ENCODE data around the gene SLC17A6.

SLC17A6 gene

GRCh38 chr11:22407267-22407666 lies 69.1 kb downstream of the SLC17A6 start:
- TF ChIP-seq CTCF (IDR thresholded peaks at IDR 0.05; ENCODE audit: control insufficient read depth, insufficient read depth, low read depth, low read length, missing control alignments), result no peak
- no peak for DNase-seq (ENCODE audit: low read depth)
- H3K4me3 ChIP-seq (ENCODE audit: control insufficient read depth, low read depth, low read length), result no peak overlapping the region

- H3K4me3 ChIP-seq (ENCODE audit: control insufficient read depth, low read depth, low read length), result no peak overlapping the region
- DNase-seq (ENCODE audit: low read depth), result no peak
- no peak for TF ChIP-seq CTCF (IDR thresholded peaks at IDR 0.05; ENCODE audit: control insufficient read depth, insufficient read depth, low read depth, low read length, missing control alignments)
Measured at GRCh38 chr11:22407921-22408320, 69.7 kb downstream of the SLC17A6 start.

GRCh38 chr11:22415476-22415875 lies 77.3 kb downstream of the SLC17A6 start:
- no peak overlapping the region for H3K4me3 ChIP-seq (ENCODE audit: control insufficient read depth, low read depth, low read length)
- no peak for DNase-seq (ENCODE audit: low read depth)
- no peak for TF ChIP-seq CTCF (IDR thresholded peaks at IDR 0.05; ENCODE audit: control insufficient read depth, insufficient read depth, low read depth, low read length, missing control alignments)

GRCh38 chr11:22416462-22416861 lies 78.3 kb downstream of the SLC17A6 start:
- TF ChIP-seq CTCF (IDR thresholded peaks at IDR 0.05; ENCODE audit: control insufficient read depth, insufficient read depth, low read depth, low read length, missing control alignments), result no peak
- no peak overlapping the region for H3K4me3 ChIP-seq (ENCODE audit: control insufficient read depth, low read depth, low read length)
- no peak for DNase-seq (ENCODE audit: low read depth)

- peak; percentile 15 for TF ChIP-seq CTCF (IDR thresholded peaks at IDR 0.05; ENCODE audit: control insufficient read depth, insufficient read depth, low read depth, low read length, missing control alignments)
- no peak for DNase-seq (ENCODE audit: low read depth)
- no peak overlapping the region for H3K4me3 ChIP-seq (ENCODE audit: control insufficient read depth, low read depth, low read length)
Measured at GRCh38 chr11:22426915-22427314, 88.7 kb downstream of the SLC17A6 start.

All from AG09309 (cell line).